T-cell (primary cell): ENCODE measurements around the gene EPS8L1. TPM values are rescaled to one million over a fixed set of nuclear protein-coding genes. Genes with fewer than 3 reads are reported as not detected.
"Not testable (repeated sequence)": the region's sequence is repeated elsewhere in the genome, so short reads cannot be mapped to it uniquely, and the experiment has no call there.

ENCODE experiments used
- ATAC-seq, 4 experiments: fragments of 200-7000 bp in 3 of 4; fragments of 150-1000 bp in 1 of 4; cut with Tn5 transposase; replicated peaks in 1 of 4; 1 replicate in 3 of 4; 2 replicates in 1 of 4; pipeline ENCODE4 v1.10.0; 2021; ENCODE audit warnings: moderate library complexity in 3 of 4, mild to moderate bottlenecking in 2 of 4, moderate number of reproducible peaks in 1 of 4
- CTCF ChIA-PET, 2 donors: fragments of 300-600 bp; sonication (Branson Sonifier 250); formaldehyde crosslinking; loops; one replicate each; lab custom pipeline; 2022; ENCODE audit warnings: antibody characterized with exemption in 2 of 2; lab: Charles Lee
- POLR2A ChIA-PET, 2 donors: fragments of 300-600 bp; sonication (Branson Sonifier 250); formaldehyde crosslinking; loops; one replicate each; lab custom pipeline; 2022; ENCODE audit warnings: antibody characterized with exemption in 2 of 2; lab: Charles Lee
- DNase-seq, 35 experiments: peaks; one replicate each; pipeline versions ENCODE4 v3.0.0 to v3.0.0-alpha.2; 2013 to 2023
- H3K27ac ChIP-seq: one replicate; pipeline ENCODE4 v1.5.1; 2013; ENCODE audit warnings: low read length
- H3K27me3 ChIP-seq, 2 experiments: replicated peaks in 1 of 2; 1 replicate in 1 of 2; 2 replicates in 1 of 2; pipeline versions ENCODE4 v1.6.1 to v1.7.0; 2013; ENCODE audit warnings: low read length in 1 of 2, mixed read lengths in 1 of 2; ENCODE audit not compliant: control insufficient read depth in 2 of 2, insufficient read depth in 2 of 2; ENCODE audit errors: extremely low read depth in 1 of 2
- H3K36me3 ChIP-seq, 2 donors: 1 replicate in 1 of 2; 2 replicates in 1 of 2; pipeline versions ENCODE4 v1.6.1 to v1.7.0; 2013; ENCODE audit warnings: low read length in 1 of 2; ENCODE audit not compliant: control insufficient read depth in 2 of 2, insufficient read depth in 1 of 2; ENCODE audit errors: extremely low read depth in 1 of 2
- H3K4me1 ChIP-seq, 2 experiments: 1 replicate in 1 of 2; 2 replicates in 1 of 2; pipeline versions ENCODE4 v1.6.1 to v1.7.0; 2013; ENCODE audit warnings: low read length in 2 of 2, mixed read lengths in 1 of 2; ENCODE audit not compliant: insufficient read depth in 2 of 2, control insufficient read depth in 1 of 2; ENCODE audit errors: extremely low read depth in 1 of 2
- H3K4me3 ChIP-seq, 2 donors: 1 replicate in 1 of 2; 2 replicates in 1 of 2; pipeline versions ENCODE4 v1.5.1 to v1.7.0; 2013; ENCODE audit warnings: mild to moderate bottlenecking in 2 of 2, low read length in 1 of 2, moderate library complexity in 1 of 2; ENCODE audit not compliant: control insufficient read depth in 1 of 2; ENCODE audit errors: extremely low read depth in 1 of 2
- H3K9me3 ChIP-seq: 2 replicates; pipeline ENCODE4 v1.7.0; 2013
- H3K27ac Mint-ChIP-seq, 2 donors: one replicate each; pipeline ENCODE4 v1.8.0; 2020 to 2021; ENCODE audit warnings: mild to moderate bottlenecking in 2 of 2, mixed read lengths in 2 of 2
- H3K27me3 Mint-ChIP-seq, 2 donors: one replicate each; pipeline ENCODE4 v1.8.0; 2021 to 2022; ENCODE audit warnings: mixed read lengths in 2 of 2
- H3K36me3 Mint-ChIP-seq: one replicate; pipeline ENCODE4 v1.8.0; 2021; ENCODE audit warnings: mixed read lengths
- H3K4me1 Mint-ChIP-seq, 3 donors: one replicate each; pipeline ENCODE4 v1.8.0; 2020 to 2022; ENCODE audit warnings: mixed read lengths in 3 of 3, mild to moderate bottlenecking in 1 of 3
- H3K4me3 Mint-ChIP-seq, 3 donors: one replicate each; pipeline ENCODE4 v1.8.0; 2020 to 2022; ENCODE audit warnings: mild to moderate bottlenecking in 3 of 3, mixed read lengths in 3 of 3, moderate library complexity in 3 of 3
- H3K9me3 Mint-ChIP-seq, 3 donors: one replicate each; pipeline ENCODE4 v1.8.0; 2020 to 2022; ENCODE audit warnings: mixed read lengths in 3 of 3
- WGBS: methylation state at CpG from one replicate; pipeline ENCODE4 v1.1.5; 2013; ENCODE audit warnings: missing lambda C conversion rate; ENCODE audit not compliant: insufficient coverage; 5-methylcytosine and 5-hydroxymethylcytosine counted together
- total RNA-seq, 35 experiments: library from RNA in 6 of 35; stranded (reverse) in 6 of 35; fragments of 120-200 nt in 1 of 35; gene quantifications; one replicate each; pipeline versions ENCODE4 v1.2.1 to v1.2.4 and lab custom pipeline; 2013 to 2026

EPS8L1 gene
- total RNA-seq, 5 donors from 2014 or later (not counting 1 experiment from before 2014, with no cell fraction given), result 1.1 to 3.5 (median 2.0) TPM

- ATAC-seq, H3K9me3 ChIP-seq: not testable (repeated sequence)
These were observed 42.6 kb upstream of the EPS8L1 start for GRCh38 chr19:55032976-55033643.

GRCh38 chr19:55034751-55035150 lies 40.9 kb upstream of the EPS8L1 start:
- Histone ChIP-seq H3K27me3 (peaks cover 0 to 6% of the 10 kb centered on the region in 2 experiments), H3K9me3 (no peaks in the 10 kb centered on the region), H3K4me3 (no peak overlapping the region), H3K4me1 (peaks cover 0 to 2% of the 10 kb centered on the region in 2 experiments), H3K27ac (no peak overlapping the region), H3K36me3 (no peaks in the 10 kb centered on the region)
- ChIA-PET CTCF (no interaction called here), POLR2A (interaction anchor here in 1 of 2 donors (0.6 kb wide), 1 partner anchor 378 kb away, joined by 3 read pairs; no protein-coding TSS in a partner anchor)
- no peak for ATAC-seq
- peaks cover 0 to 1% (median under 1%) of the 10 kb centered on the region in 3 donors for H3K4me1 Mint-ChIP-seq
- H3K4me3 Mint-ChIP-seq, result no peak overlapping the region
- no peaks in the 10 kb centered on the region for H3K9me3 Mint-ChIP-seq
- no peak overlapping the region for H3K27ac Mint-ChIP-seq
- H3K27me3 Mint-ChIP-seq, result peaks cover 0 to 4% of the 10 kb centered on the region in 2 donors
- DNase-seq, result no peak
- H3K36me3 Mint-ChIP-seq, result peaks cover 4% of the 10 kb centered on the region
- WGBS, result 83% methylated on average over 7 of the region's 13 CpGs

More at GRCh38 chr19:55032976-55033643, 42.6 kb upstream of the EPS8L1 start:
- H3K4me3 Mint-ChIP-seq, H3K27ac ChIP-seq, POLR2A ChIA-PET, H3K36me3 Mint-ChIP-seq, CTCF ChIA-PET, H3K9me3 Mint-ChIP-seq, H3K27ac Mint-ChIP-seq, H3K27me3 Mint-ChIP-seq, H3K4me1 ChIP-seq, H3K36me3 ChIP-seq, DNase-seq, H3K4me1 Mint-ChIP-seq, H3K27me3 ChIP-seq, H3K4me3 ChIP-seq: not testable (repeated sequence)
- 94% methylated on average over 19 of the region's 70 CpGs for WGBS

GRCh38 chr19:55036058-55036457 lies 39.6 kb upstream of the EPS8L1 start:
- H3K9me3 Mint-ChIP-seq, result no peaks in the 10 kb centered on the region
- H3K4me1 Mint-ChIP-seq, result peaks cover under 1 to 6% (median 3%) of the 10 kb centered on the region in 3 donors
- Histone ChIP-seq H3K4me1 (peaks cover 0 to 1% of the 10 kb centered on the region in 2 experiments), H3K27ac (no peak overlapping the region), H3K27me3 (peaks cover 0 to 6% of the 10 kb centered on the region in 2 experiments), H3K4me3 (no peak overlapping the region), H3K9me3 (no peaks in the 10 kb centered on the region), H3K36me3 (no peaks in the 10 kb centered on the region)
- POLR2A ChIA-PET, result interaction anchor here in 1 of 2 donors (0.7 kb wide), 1 partner anchor 169 kb away, joined by 7 read pairs; no protein-coding TSS in a partner anchor
- peaks cover 0 to 4% of the 10 kb centered on the region in 2 donors for H3K27me3 Mint-ChIP-seq
- H3K27ac Mint-ChIP-seq, result no peak overlapping the region
- no peak overlapping the region for H3K4me3 Mint-ChIP-seq
- CTCF ChIA-PET, result interaction anchor here in 1 of 2 donors (0.7 kb wide), 1 partner anchor 431 kb away, joined by 3 read pairs; no protein-coding TSS in a partner anchor
- peaks cover 6% of the 10 kb centered on the region for H3K36me3 Mint-ChIP-seq
- ATAC-seq, result no peak
- DNase-seq, result no peak
- no CpG with 5 or more reads among the region's 2 CpGs for WGBS

GRCh38 chr19:55037603-55038002 lies 38.1 kb upstream of the EPS8L1 start:
- H3K4me1 Mint-ChIP-seq, result peaks cover 16 to 21% (median 18%) of the 10 kb centered on the region in 3 donors
- H3K27ac ChIP-seq, H3K27ac Mint-ChIP-seq, H3K4me3 Mint-ChIP-seq, H3K36me3 ChIP-seq, H3K27me3 ChIP-seq, DNase-seq, H3K27me3 Mint-ChIP-seq, H3K9me3 Mint-ChIP-seq, H3K4me3 ChIP-seq, CTCF ChIA-PET, ATAC-seq, H3K36me3 Mint-ChIP-seq, H3K9me3 ChIP-seq, POLR2A ChIA-PET: not testable (repeated sequence)
- WGBS, result 100% methylated on average over 2 of the region's 6 CpGs
- peaks cover 11 to 17% of the 10 kb centered on the region in 2 experiments for H3K4me1 ChIP-seq

- CTCF ChIA-PET, H3K27ac ChIP-seq, DNase-seq, H3K36me3 Mint-ChIP-seq, H3K27me3 ChIP-seq, H3K9me3 Mint-ChIP-seq, H3K27ac Mint-ChIP-seq, H3K27me3 Mint-ChIP-seq, H3K4me3 ChIP-seq, ATAC-seq, H3K9me3 ChIP-seq: not testable (repeated sequence)
- Histone ChIP-seq H3K4me1 (peaks cover 11 to 21% of the 10 kb centered on the region in 2 experiments), H3K36me3 (peaks cover 10 to 21% of the 10 kb centered on the region in 2 donors)
- WGBS, result 100% methylated on average over 1 of the region's 12 CpGs
- Mint-ChIP-seq H3K4me1 (peaks cover 21 to 23% (median 22%) of the 10 kb centered on the region in 3 donors), H3K4me3 (peak overlapping the region in 1 of 3 donors; percentile 71)
- POLR2A ChIA-PET, result interaction anchor here in 1 of 2 donors (0.6 kb wide), 1 partner anchor 83 kb away, joined by 4 read pairs; no protein-coding TSS in a partner anchor
These were observed 35.0 kb upstream of the EPS8L1 start for GRCh38 chr19:55040654-55041053.

- POLR2A ChIA-PET, result no interaction called here
- CTCF ChIA-PET, result no interaction called here
- Histone ChIP-seq H3K36me3 (peaks cover 10 to 24% of the 10 kb centered on the region in 2 donors), H3K27ac (no peak overlapping the region), H3K27me3 (no peaks in the 10 kb centered on the region), H3K4me3 (peak overlapping the region in 1 of 2 donors; percentile 64), H3K4me1 (peaks cover 11 to 21% of the 10 kb centered on the region in 2 experiments), H3K9me3 (no peaks in the 10 kb centered on the region)
- Mint-ChIP-seq H3K4me3 (peak overlapping the region in 2 of 3 donors; percentile 71 to 74), H3K36me3 (peaks cover 10% of the 10 kb centered on the region), H3K27ac (peak overlapping the region in 1 of 2 donors; percentile 78), H3K27me3 (no peaks in the 10 kb centered on the region), H3K9me3 (no peaks in the 10 kb centered on the region), H3K4me1 (peaks cover 21 to 23% (median 22%) of the 10 kb centered on the region in 3 donors)
- DNase-seq (no peak), ATAC-seq (no peak)
- 86% methylated on average over 6 of the region's 10 CpGs for WGBS
These were observed 34.4 kb upstream of the EPS8L1 start for GRCh38 chr19:55041244-55041626.
